Suprapubic skin (tissue), 4 donors: Measurements from ENCODE around the gene TOR2A. TPM values are rescaled to one million over a fixed set of nuclear protein-coding genes. Genes with fewer than 3 reads are reported as not detected.

ENCODE experiments used
- DNase-seq, 2 donors: peaks; one replicate each; pipeline ENCODE4 v3.0.0-alpha.2; 2019; ENCODE audit warnings: low spot score in 2 of 2
- H3K27ac ChIP-seq: fragments of 200-600 bp; sonication (generic); one replicate; pipeline ENCODE4 v1.5.1; 2019
- H3K27me3 ChIP-seq: fragments of 200-600 bp; sonication (generic); one replicate; pipeline ENCODE4 v1.5.1; 2019
- H3K36me3 ChIP-seq: fragments of 200-600 bp; sonication (generic); one replicate; pipeline ENCODE4 v1.5.1; 2019
- H3K4me1 ChIP-seq: fragments of 200-600 bp; sonication (generic); one replicate; pipeline ENCODE4 v1.5.1; 2019
- H3K4me3 ChIP-seq: fragments of 200-600 bp; sonication (generic); one replicate; pipeline ENCODE4 v1.5.1; 2019; ENCODE audit warnings: mild to moderate bottlenecking
- H3K9me3 ChIP-seq: fragments of 200-600 bp; sonication (generic); one replicate; pipeline ENCODE4 v1.5.1; 2019
- CTCF ChIP-seq, 2 donors: fragments of 200-600 bp in 1 of 2; fragments of 450-650 bp in 1 of 2; sonication (generic) in 1 of 2; IDR thresholded peaks; one replicate each; pipeline ENCODE4 v1.5.1; 2016 to 2019; ENCODE audit warnings: antibody characterized with exemption in 2 of 2, mild to moderate bottlenecking in 1 of 2, moderate library complexity in 1 of 2
- EP300 ChIP-seq: sonication (generic); formaldehyde crosslinking; IDR thresholded peaks from one replicate; pipeline ENCODE4 v1.6.1; 2017; ENCODE audit warnings: antibody characterized with exemption
- POLR2A ChIP-seq, 2 donors: fragments of 450-650 bp; IDR thresholded peaks; one replicate each; pipeline ENCODE4 v1.6.1; 2017; ENCODE audit warnings: antibody characterized with exemption in 2 of 2, mild to moderate bottlenecking in 2 of 2, moderate library complexity in 2 of 2
- POLR2AphosphoS5 ChIP-seq, 3 donors: sonication (generic); formaldehyde crosslinking; IDR thresholded peaks; one replicate each; pipeline ENCODE4 v1.6.1; 2017; ENCODE audit warnings: antibody characterized with exemption in 3 of 3
- WGBS: methylation state at CpG from one replicate; pipeline ENCODE4 v1.1.5; 2018; 5-methylcytosine and 5-hydroxymethylcytosine counted together
- total RNA-seq, 4 donors: library from RNA; depleted of rRNA; stranded (reverse); fragments of >200 nt; gene quantifications; one replicate each; pipeline ENCODE4 v1.1.0, GENCODE V29; 2016

TOR2A gene
- total RNA-seq, 4 donors from 2014 or later = 16.1 to 24.3 (median 19.3) TPM

- Histone ChIP-seq H3K27ac (peak overlapping the region; percentile 82), H3K9me3 (no peaks in the 10 kb centered on the region), H3K4me3 (peak overlapping the region; percentile 61), H3K36me3 (no peaks in the 10 kb centered on the region), H3K27me3 (no peaks in the 10 kb centered on the region), H3K4me1 (peaks cover 40% of the 10 kb centered on the region)
- 8% methylated on average over 17 of the region's 43 CpGs for WGBS
- DNase-seq = peak; percentile 99
- TF ChIP-seq POLR2AphosphoS5 (IDR thresholded peaks at IDR 0.05) = peak in 1 of 3 donors; percentile 24
- no peak for TF ChIP-seq POLR2A (IDR thresholded peaks at IDR 0.05)
Measured at GRCh38 chr9:127770905-127771569, 35.9 kb upstream of the TOR2A start.

GRCh38 chr9:127770583-127770904 is 35.5 kb upstream of the TOR2A start:
- peak overlapping the region; percentile 61 for H3K4me3 ChIP-seq
- no peaks in the 10 kb centered on the region for H3K36me3 ChIP-seq
- DNase-seq = no peak
- no peak for TF ChIP-seq POLR2AphosphoS5 (IDR thresholded peaks at IDR 0.05)
- TF ChIP-seq POLR2A (IDR thresholded peaks at IDR 0.05) = no peak
- no peak for TF ChIP-seq CTCF (IDR thresholded peaks at IDR 0.05)
- no peak for TF ChIP-seq EP300
- peaks cover 40% of the 10 kb centered on the region for H3K4me1 ChIP-seq
- 43% methylated on average over 1 of the region's 3 CpGs for WGBS
- no peaks in the 10 kb centered on the region for H3K9me3 ChIP-seq
- no peaks in the 10 kb centered on the region for H3K27me3 ChIP-seq
- H3K27ac ChIP-seq = peak overlapping the region; percentile 82

GRCh38 chr9:127769929-127770582 is 35.0 kb upstream of the TOR2A start:
- H3K27me3 ChIP-seq = no peaks in the 10 kb centered on the region
- peaks cover 40% of the 10 kb centered on the region for H3K4me1 ChIP-seq
- peak overlapping the region; percentile 61 for H3K4me3 ChIP-seq
- TF ChIP-seq EP300 (no peak), POLR2AphosphoS5 (IDR thresholded peaks at IDR 0.05) (no peak), POLR2A (IDR thresholded peaks at IDR 0.05) (no peak)
- no peaks in the 10 kb centered on the region for H3K36me3 ChIP-seq
- 77% methylated on average over 4 of the region's 4 CpGs for WGBS
- H3K9me3 ChIP-seq = no peaks in the 10 kb centered on the region
- H3K27ac ChIP-seq = peak overlapping the region; percentile 82
- DNase-seq = no peak

GRCh38 chr9:127769101-127769500 is 34.0 kb upstream of the TOR2A start:
- H3K36me3 ChIP-seq = no peaks in the 10 kb centered on the region
- WGBS = 86% methylated on average over 5 of the region's 5 CpGs
- no peaks in the 10 kb centered on the region for H3K9me3 ChIP-seq
- peaks cover 42% of the 10 kb centered on the region for H3K4me1 ChIP-seq
- H3K27ac ChIP-seq = peak overlapping the region; percentile 69
- no peak for TF ChIP-seq POLR2A (IDR thresholded peaks at IDR 0.05)
- no peaks in the 10 kb centered on the region for H3K27me3 ChIP-seq
- no peak for DNase-seq
- H3K4me3 ChIP-seq = no peak overlapping the region

GRCh38 chr9:127768698-127769097 is 33.6 kb upstream of the TOR2A start:
- TF ChIP-seq EP300 = no peak
- no peak for DNase-seq
- Histone ChIP-seq H3K36me3 (no peaks in the 10 kb centered on the region), H3K4me1 (peaks cover 46% of the 10 kb centered on the region), H3K27ac (peak overlapping the region; percentile 69), H3K4me3 (no peak overlapping the region), H3K27me3 (no peaks in the 10 kb centered on the region), H3K9me3 (no peaks in the 10 kb centered on the region)
- 66% methylated on average over 8 of the region's 8 CpGs for WGBS

- no peak for DNase-seq
- WGBS = 59% methylated on average over 8 of the region's 13 CpGs
- no peaks in the 10 kb centered on the region for H3K9me3 ChIP-seq
- peak overlapping the region; percentile 16 for H3K4me3 ChIP-seq
- H3K4me1 ChIP-seq = peaks cover 51% of the 10 kb centered on the region
- peak overlapping the region; percentile 69 for H3K27ac ChIP-seq
- H3K36me3 ChIP-seq = no peaks in the 10 kb centered on the region
- TF ChIP-seq POLR2A (IDR thresholded peaks at IDR 0.05) = no peak
- no peak for TF ChIP-seq CTCF (IDR thresholded peaks at IDR 0.05)
- no peak for TF ChIP-seq EP300
- no peak for TF ChIP-seq POLR2AphosphoS5 (IDR thresholded peaks at IDR 0.05)
- no peaks in the 10 kb centered on the region for H3K27me3 ChIP-seq
Measured at GRCh38 chr9:127767909-127768331, 32.8 kb upstream of the TOR2A start.

- Histone ChIP-seq H3K4me3 (peak overlapping the region; percentile 16), H3K36me3 (no peaks in the 10 kb centered on the region), H3K27ac (peak overlapping the region; percentile 69), H3K9me3 (no peaks in the 10 kb centered on the region), H3K27me3 (no peaks in the 10 kb centered on the region), H3K4me1 (peaks cover 51% of the 10 kb centered on the region)
- TF ChIP-seq POLR2AphosphoS5 (IDR thresholded peaks at IDR 0.05) = no peak
- TF ChIP-seq POLR2A (IDR thresholded peaks at IDR 0.05) = no peak
- no peak for TF ChIP-seq EP300
- TF ChIP-seq CTCF (IDR thresholded peaks at IDR 0.05) = no peak
- no peak for DNase-seq
- WGBS = 60% methylated on average over 3 of the region's 3 CpGs
Measured at GRCh38 chr9:127767410-127767809, 32.3 kb upstream of the TOR2A start.
